Kidney (tissue), 14 donors: ENCODE data around the gene ZNF605. TPM values are rescaled to one million over a fixed set of nuclear protein-coding genes. Genes with fewer than 3 reads are reported as not detected.
A peak's percentile ranks its signal among the peaks of the same experiment; 100 is the strongest.

Experiments
- DNase-seq, 5 donors: peaks; one replicate each; pipeline ENCODE4 v3.0.0-alpha.2; 2013 to 2020
- FAIRE-seq: peaks from 2 replicates; lab custom pipeline; 2012; peaks lifted over from hg19 to GRCh38; lab: Jason Lieb, UNC
- H3K27ac ChIP-seq, 2 donors: one replicate each; pipeline ENCODE4 v1.7.0; 2013; ENCODE audit warnings: low read depth in 2 of 2, low read length in 2 of 2, inconsistent platforms in 1 of 2
- H3K27me3 ChIP-seq: one replicate; pipeline ENCODE4 v1.7.1; 2013; ENCODE audit warnings: low read length, inconsistent platforms; ENCODE audit not compliant: control insufficient read depth, insufficient read depth
- H3K36me3 ChIP-seq, 3 donors: one replicate each; pipeline versions ENCODE4 v1.7.0 to v1.7.1; 2013; ENCODE audit warnings: low read length in 3 of 3, control low read depth in 1 of 3, inconsistent platforms in 1 of 3; ENCODE audit not compliant: insufficient read depth in 3 of 3, control insufficient read depth in 2 of 3
- H3K4me1 ChIP-seq, 3 donors: one replicate each; pipeline versions ENCODE4 v1.7.0 to v1.7.1; 2013; ENCODE audit warnings: low read length in 3 of 3, inconsistent platforms in 1 of 3, low read depth in 1 of 3; ENCODE audit not compliant: control insufficient read depth in 2 of 3, insufficient read depth in 2 of 3
- H3K4me3 ChIP-seq, 3 donors: one replicate each; pipeline versions ENCODE4 v1.7.0 to v1.8.1; 2013; ENCODE audit warnings: low read length in 3 of 3, control low read depth in 1 of 3, inconsistent platforms in 1 of 3
- H3K9ac ChIP-seq, 3 donors: one replicate each; pipeline versions ENCODE4 v1.7.0 to v1.7.1; 2013; ENCODE audit warnings: low read length in 3 of 3, control low read depth in 1 of 3, inconsistent platforms in 1 of 3
- H3K9me3 ChIP-seq, 3 donors: one replicate each; pipeline versions ENCODE4 v1.7.0 to v1.7.1; 2013; ENCODE audit warnings: low read length in 3 of 3, control low read depth in 1 of 3, inconsistent platforms in 1 of 3; ENCODE audit not compliant: control insufficient read depth in 2 of 3, insufficient read depth in 1 of 3
- CTCF ChIP-seq: IDR thresholded peaks from 3 replicates; pipeline ENCODE4 v1.5.1; 2012; ENCODE audit warnings: mild to moderate bottlenecking, moderate library complexity, borderline replicate concordance; ENCODE audit not compliant: insufficient read depth; ENCODE audit errors: extremely low read depth
- intact Hi-C: fragments of 100-400 bp; cut with DNase I; formaldehyde crosslinking; loops from one replicate; pipeline ENCODE4 v1.11.1; 2022
- polyA plus RNA-seq: library from polyadenylated mRNA; stranded (reverse); fragments of 350-450 nt; fragmentation: Illumina TruSeq; extraction: RNeasy Lipid Tissue Mini Kit (QIAGEN cat#74804); gene quantifications from one replicate; pipeline ENCODE4 v1.2.3, GENCODE V29; 2014; ENCODE audit warnings: low read depth, low replicate concordance; ENCODE audit not compliant: insufficient read depth
- total RNA-seq: library from RNA; stranded (reverse); fragmentation: NEBNext Ultra II Directional; extraction: Animal tissue kit (Norgen Biotek cat#: 25700); gene quantifications from one replicate; pipeline ENCODE4 v1.2.1, GENCODE V29; 2021
- donor health status: control.
- donor health status: control.
- donor health status: control.
- donor health status: control.
- donor health status: control.
- donor health status: DM: yes; HTN: yes; CAD: no.
- donor health status: Normal renal cell carcinoma (clear cell type).

ZNF605 gene
- total and polyA plus RNA-seq, 2 donors from 2014 or later, result 5.0 to 15.2 TPM

- H3K27me3 ChIP-seq, result no peaks in the 10 kb centered on the region
- no peak for FAIRE-seq
- no peak for DNase-seq
- intact Hi-C loops, result no loop called here
- no peak overlapping the region for H3K9ac ChIP-seq
- H3K9me3 ChIP-seq, result peaks cover 16 to 77% (median 55%) of the 10 kb centered on the region in 3 donors
- H3K36me3 ChIP-seq, result peaks cover 3 to 16% (median 9%) of the 10 kb centered on the region in 3 donors
- H3K27ac ChIP-seq, result no peak overlapping the region
- no peak for TF ChIP-seq CTCF
- no peak overlapping the region for H3K4me3 ChIP-seq
- H3K4me1 ChIP-seq, result no peaks in the 10 kb centered on the region
Observed at GRCh38 chr12:132921685-132922084, 34.4 kb downstream of the ZNF605 start.

GRCh38 chr12:132918680-132919079 lies 37.4 kb downstream of the ZNF605 start:
- Histone ChIP-seq H3K27me3 (no peaks in the 10 kb centered on the region), H3K4me3 (no peak overlapping the region), H3K4me1 (no peaks in the 10 kb centered on the region), H3K9me3 (peaks cover 2 to 66% (median 29%) of the 10 kb centered on the region in 3 donors), H3K27ac (no peak overlapping the region), H3K36me3 (peaks cover 0 to 4% (median 0%) of the 10 kb centered on the region in 3 donors), H3K9ac (no peak overlapping the region)
- no peak for TF ChIP-seq CTCF
- intact Hi-C loops, result no loop called here
- DNase-seq (no peak), FAIRE-seq (no peak)

- Histone ChIP-seq H3K9me3 (peaks cover 2 to 16% (median 4%) of the 10 kb centered on the region in 3 donors), H3K9ac (peak overlapping the region; percentile 57 to 78 (median 63)), H3K36me3 (no peaks in the 10 kb centered on the region), H3K27me3 (peaks cover 6% of the 10 kb centered on the region), H3K4me3 (peak overlapping the region; percentile 34 to 82 (median 75)), H3K4me1 (no peaks in the 10 kb centered on the region), H3K27ac (peak overlapping the region; percentile 55 to 71)
- FAIRE-seq, result no peak
- TF ChIP-seq CTCF, result no peak
- intact Hi-C loops, result no loop called here
- DNase-seq, result no peak
Observed at GRCh38 chr12:132909030-132909368, 47.1 kb downstream of the ZNF605 start.
